GM21576 (cell line): ENCODE data around the gene EIF5A.

Experiments used
- ATAC-seq: cut with Tn5 transposase; IDR thresholded peaks from one replicate; pipeline ENCODE4 v1.9.1; 2021; ENCODE audit warnings: mild to moderate bottlenecking, moderate library complexity; ENCODE audit not compliant: unreplicated experiment

EIF5A gene

GRCh38 chr17:7306911-7307685, at the start of gene EIF5A:
Gene EIF5A, plus strand, starts transcription at chr17:7307628. Its CDS starts 2,008 bp downstream, at chr17:7309636.
- peak; percentile 61 for ATAC-seq

- no peak for ATAC-seq
Measured at GRCh38 chr17:7258731-7259554, 48.5 kb upstream of the EIF5A start.

GRCh38 chr17:7259555-7259889, 47.9 kb upstream of the EIF5A start:
- ATAC-seq, result no peak

GRCh38 chr17:7260151-7260550, 47.3 kb upstream of the EIF5A start:
- no peak for ATAC-seq

- no peak for ATAC-seq
Measured at GRCh38 chr17:7260651-7261378, 46.6 kb upstream of the EIF5A start.

GRCh38 chr17:7261379-7262191, 45.8 kb upstream of the EIF5A start:
- no peak for ATAC-seq

- ATAC-seq, result no peak
Measured at GRCh38 chr17:7262192-7262934, 45.1 kb upstream of the EIF5A start, which contains the start of gene CLDN7. Gene CLDN7, minus strand, starts transcription at chr17:7262478. Its CDS starts 435 bp downstream, at chr17:7262043.

GRCh38 chr17:7262935-7263800, 44.3 kb upstream of the EIF5A start:
- no peak for ATAC-seq

GRCh38 chr17:7263801-7264078, 43.7 kb upstream of the EIF5A start:
- no peak for ATAC-seq

- no peak for ATAC-seq
Measured at GRCh38 chr17:7266784-7267183, 40.6 kb upstream of the EIF5A start.

GRCh38 chr17:7279448-7279847, 28.0 kb upstream of the EIF5A start:
- ATAC-seq, result no peak

- ATAC-seq, result no peak
Measured at GRCh38 chr17:7280519-7281073, 26.8 kb upstream of the EIF5A start.

- ATAC-seq, result peak; percentile 59
Measured at GRCh38 chr17:7281074-7281952, 26.1 kb upstream of the EIF5A start, which contains the start of gene SLC2A4. Gene SLC2A4, plus strand, starts transcription at chr17:7281718. Its CDS starts 217 bp downstream, at chr17:7281935.

- no peak for ATAC-seq
Measured at GRCh38 chr17:7281953-7282751, 25.3 kb upstream of the EIF5A start.

- ATAC-seq, result no peak
Measured at GRCh38 chr17:7282752-7283321, 24.6 kb upstream of the EIF5A start.

GRCh38 chr17:7283471-7284216, 23.8 kb upstream of the EIF5A start:
- no peak for ATAC-seq
